GM23248 (cell line): Measurements from ENCODE around the gene ZSCAN25.

ENCODE experiments used
- EZH2 ChIP-seq: fragments of 200-600 bp; sonication (generic); IDR thresholded peaks from 2 replicates; pipeline ENCODE4 v1.6.1; 2018; ENCODE audit warnings: antibody characterized with exemption, mild to moderate bottlenecking; ENCODE audit not compliant: insufficient read depth, poor library complexity, severe bottlenecking
- EZH2phosphoT487 ChIP-seq: fragments of 200-600 bp; sonication (generic); IDR thresholded peaks from 2 replicates; pipeline ENCODE4 v1.6.1; 2018; ENCODE audit warnings: antibody characterized with exemption, moderate library complexity, mild to moderate bottlenecking, low read depth; ENCODE audit not compliant: insufficient read depth

GRCh38 chr7:99651290-99651689 is 34.5 kb downstream of the ZSCAN25 start:
- no peak for TF ChIP-seq EZH2
- TF ChIP-seq EZH2phosphoT487 = no peak
